Fibroblast of upper back skin (primary cell): Measurements from ENCODE around the gene ZFPM1.

Experiments used
- DNase-seq: peaks from one replicate; pipeline ENCODE4 v3.0.0-alpha.2; 2013

Gene ZFPM1

DNA sequence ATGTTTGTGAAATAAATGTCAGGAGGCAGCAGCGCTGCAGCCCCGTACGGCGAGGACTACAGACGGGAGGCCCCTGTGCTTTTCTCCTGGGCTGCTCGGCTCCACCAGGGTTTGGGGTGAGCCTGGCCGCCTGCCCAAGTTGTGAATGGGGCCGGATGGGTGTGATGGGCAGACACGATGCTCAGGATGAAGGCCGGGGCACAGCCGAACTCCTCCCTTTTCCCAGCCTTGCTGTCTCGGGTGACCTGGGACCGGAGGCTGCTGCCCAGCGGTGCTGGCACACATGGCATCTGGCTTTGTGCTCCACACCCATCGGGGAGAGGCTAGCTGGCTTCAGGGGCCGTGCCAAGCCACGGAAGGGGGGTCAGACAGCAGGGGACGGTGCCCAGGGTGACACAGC lies 34.2 kb upstream of the ZFPM1 start:
- no peak for DNase-seq

DNA sequence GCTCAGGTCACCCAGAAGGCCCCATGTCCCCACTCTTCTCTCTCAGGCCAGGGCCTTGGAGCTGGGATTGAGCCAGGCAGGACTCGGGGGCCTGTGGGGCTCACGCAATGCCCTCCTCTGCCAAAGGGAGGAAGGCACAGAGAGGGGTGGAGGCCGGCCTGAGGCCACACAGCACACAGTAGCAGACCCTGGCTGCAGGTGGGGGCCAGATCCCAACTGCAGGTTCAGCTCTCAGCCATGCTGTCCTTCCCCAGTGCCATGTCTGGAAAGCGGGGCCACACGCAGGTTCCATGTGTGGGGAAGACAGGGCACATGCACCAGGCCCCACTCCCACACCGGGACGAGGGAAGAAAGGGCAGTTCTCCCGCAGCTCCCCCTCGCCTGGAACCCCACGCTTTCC lies 33.3 kb upstream of the ZFPM1 start:
- no peak for DNase-seq

GRCh38 chr16:88420496-88420895 lies 32.6 kb upstream of the ZFPM1 start:
- no peak for DNase-seq

GRCh38 chr16:88421301-88421700 lies 31.8 kb upstream of the ZFPM1 start:
- DNase-seq, result no peak

GRCh38 chr16:88421871-88422433 lies 31.1 kb upstream of the ZFPM1 start:
- DNase-seq, result no peak

DNA sequence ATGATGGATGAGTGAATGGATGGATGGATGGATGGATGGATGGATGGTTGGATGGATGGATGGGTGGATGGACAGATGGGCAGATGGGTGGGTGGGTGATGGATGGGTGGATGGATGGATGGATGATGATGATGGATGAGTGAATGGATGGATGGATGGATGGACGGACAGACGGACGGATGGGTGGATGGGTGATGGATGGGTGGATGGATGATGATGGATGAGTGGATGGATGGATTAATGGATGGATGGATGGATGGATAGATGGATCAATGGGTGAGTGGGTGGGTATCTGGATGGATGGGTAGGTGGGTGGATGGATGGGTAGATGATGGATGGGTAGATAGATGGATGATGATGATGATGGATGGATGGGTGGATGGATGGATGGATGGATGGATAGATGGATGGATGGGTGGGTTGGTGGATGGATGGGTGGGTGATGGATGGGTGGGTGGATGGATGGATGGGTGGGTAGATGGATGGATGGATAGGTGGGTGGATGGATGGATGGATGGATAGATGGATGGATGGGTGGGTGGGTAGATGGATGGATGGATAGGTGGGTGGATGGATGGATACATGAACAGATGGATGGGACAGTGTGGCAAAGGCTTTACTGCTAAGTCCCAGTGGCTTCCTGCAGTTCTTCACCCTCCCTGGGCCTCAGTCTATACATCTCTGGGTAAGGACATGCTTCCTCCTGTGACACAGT lies 30.2 kb upstream of the ZFPM1 start:
- no peak for DNase-seq

- DNase-seq, result no peak
Measured at GRCh38 chr16:88423448-88423850, 29.6 kb upstream of the ZFPM1 start.

GRCh38 chr16:88424587-88425235 lies 28.4 kb upstream of the ZFPM1 start:
- DNase-seq, result no peak

DNA sequence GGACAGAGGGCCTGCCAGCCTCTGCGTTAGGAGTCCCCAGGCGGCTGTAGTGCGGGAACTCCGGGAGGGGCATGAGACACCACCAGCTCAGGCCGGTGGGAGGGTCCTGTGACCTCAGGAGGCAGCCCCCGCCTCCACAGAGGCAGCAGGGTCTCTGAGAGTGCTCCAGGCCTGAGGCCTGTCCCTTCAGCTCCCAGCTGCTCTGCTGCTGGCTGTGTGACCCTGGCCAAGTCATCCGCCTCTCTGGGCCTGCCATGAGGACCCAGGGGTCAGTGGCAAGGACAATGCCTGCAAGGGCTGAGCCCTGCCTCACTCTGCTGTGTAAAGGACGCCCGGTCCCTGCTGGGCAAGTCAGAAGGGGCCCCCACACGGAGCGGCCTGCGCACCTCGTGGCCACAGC lies 27.1 kb upstream of the ZFPM1 start:
- DNase-seq, result no peak

- DNase-seq, result no peak
Measured at GRCh38 chr16:88427376-88427775, 25.7 kb upstream of the ZFPM1 start.

- DNase-seq, result no peak
Measured at GRCh38 chr16:88428156-88428555, 24.9 kb upstream of the ZFPM1 start.

DNA sequence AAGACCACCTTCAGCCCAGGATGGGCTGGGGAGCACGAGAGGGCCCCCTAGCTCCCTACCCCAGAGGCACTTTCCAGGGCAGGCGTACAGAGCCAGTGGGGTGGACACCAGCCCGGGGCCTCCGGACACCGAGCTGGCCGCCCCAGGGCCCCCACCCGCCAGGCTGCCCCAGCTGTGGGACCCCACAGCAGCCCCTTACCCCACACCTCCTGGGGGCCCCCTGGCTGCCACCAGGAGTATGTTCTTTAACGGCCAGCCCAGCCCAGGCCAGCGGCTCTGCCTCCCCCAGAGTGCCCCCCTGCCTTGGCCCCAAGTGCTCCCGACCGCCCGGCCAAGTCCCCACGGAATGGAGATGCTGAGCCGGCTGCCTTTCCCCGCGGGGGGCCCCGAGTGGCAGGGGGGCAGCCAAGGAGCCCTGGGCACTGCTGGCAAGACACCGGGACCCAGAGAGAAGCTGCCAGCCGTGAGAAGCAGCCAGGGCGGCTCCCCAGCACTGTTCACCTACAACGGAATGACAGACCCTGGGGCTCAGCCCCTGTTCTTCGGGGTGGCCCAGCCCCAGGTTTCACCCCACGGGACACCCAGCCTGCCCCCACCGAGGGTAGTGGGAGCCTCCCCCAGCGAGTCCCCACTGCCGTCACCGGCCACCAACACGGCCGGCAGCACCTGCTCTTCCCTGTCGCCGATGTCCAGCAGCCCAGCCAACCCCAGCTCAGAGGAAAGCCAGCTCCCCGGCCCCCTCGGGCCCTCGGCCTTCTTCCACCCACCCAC lies 24.3 kb upstream of the ZFPM1 start:
- DNase-seq, result no peak

- DNase-seq, result no peak
Measured at GRCh38 chr16:88429387-88430184, 23.5 kb upstream of the ZFPM1 start.

GRCh38 chr16:88430185-88430523 lies 22.9 kb upstream of the ZFPM1 start:
- no peak for DNase-seq

GRCh38 chr16:88430524-88431446 lies 22.3 kb upstream of the ZFPM1 start:
- DNase-seq, result no peak

DNA sequence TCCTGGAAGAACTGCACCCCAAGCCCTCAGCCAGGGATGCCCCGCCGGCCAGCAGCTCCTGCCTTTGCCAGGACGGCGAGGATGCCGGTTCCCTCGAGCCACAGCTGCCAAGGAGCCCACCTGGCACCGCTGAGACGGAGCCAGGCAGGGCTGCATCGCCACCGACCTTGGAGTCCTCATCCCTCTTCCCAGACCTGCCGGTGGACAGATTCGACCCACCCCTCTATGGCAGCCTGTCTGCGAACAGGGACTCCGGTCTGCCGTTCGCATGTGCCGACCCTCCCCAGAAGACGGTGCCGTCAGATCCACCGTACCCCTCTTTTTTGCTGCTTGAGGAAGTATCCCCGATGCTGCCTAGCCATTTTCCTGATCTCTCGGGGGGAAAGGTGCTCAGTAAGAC lies 21.4 kb upstream of the ZFPM1 start:
- DNase-seq, result no peak

DNA sequence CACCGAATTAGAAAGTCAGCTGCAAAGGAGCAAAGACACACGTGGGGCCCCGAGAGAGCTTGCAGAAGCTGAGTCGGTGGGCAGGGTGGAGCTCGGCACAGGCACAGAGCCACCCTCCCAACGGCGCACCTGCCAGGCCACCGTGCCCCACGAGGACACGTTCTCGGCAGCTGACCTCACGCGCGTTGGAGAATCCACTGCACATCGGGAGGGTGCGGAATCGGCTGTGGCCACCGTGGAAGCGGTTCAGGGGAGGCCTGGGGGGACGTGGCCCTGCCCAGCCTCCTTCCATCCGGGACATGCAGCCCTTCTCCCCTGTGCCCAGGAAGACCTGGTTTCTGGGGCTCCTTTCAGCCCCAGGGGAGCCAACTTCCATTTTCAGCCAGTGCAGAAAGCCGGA lies 20.9 kb upstream of the ZFPM1 start:
- DNase-seq, result no peak

DNA sequence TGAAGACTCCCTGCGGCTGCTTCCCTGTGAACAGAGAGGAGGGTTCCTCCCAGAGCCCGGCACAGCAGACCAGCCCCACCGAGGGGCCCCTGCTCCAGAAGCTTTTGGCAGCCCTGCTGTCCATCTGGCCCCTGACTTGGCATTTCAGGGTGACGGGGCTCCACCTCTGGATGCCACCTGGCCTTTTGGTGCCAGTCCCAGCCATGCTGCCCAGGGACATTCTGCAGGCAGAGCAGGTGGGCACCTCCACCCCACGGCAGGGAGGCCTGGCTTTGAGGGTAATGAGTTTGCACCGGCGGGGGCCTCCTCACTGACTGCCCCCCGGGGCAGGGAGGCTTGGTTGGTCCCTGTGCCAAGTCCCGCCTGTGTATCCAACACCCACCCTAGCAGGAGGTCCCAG lies 20.3 kb upstream of the ZFPM1 start:
- DNase-seq, result no peak

- no peak for DNase-seq
Measured at GRCh38 chr16:88433632-88434352, 19.3 kb upstream of the ZFPM1 start.

DNA sequence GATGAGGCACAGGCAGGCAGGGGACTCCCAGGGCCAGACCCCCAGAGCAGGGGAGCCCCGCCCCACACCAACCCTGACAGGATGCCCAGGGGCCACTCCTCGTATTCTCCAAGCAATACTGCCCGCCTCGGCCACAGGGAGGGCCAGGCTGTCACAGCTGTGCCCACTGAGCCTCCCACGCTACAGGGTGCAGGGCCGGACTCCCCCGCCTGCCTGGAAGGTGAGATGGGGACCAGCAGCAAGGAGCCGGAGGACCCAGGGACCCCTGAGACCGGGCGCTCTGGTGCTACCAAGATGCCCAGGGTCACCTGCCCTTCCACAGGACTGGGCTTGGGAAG lies 18.8 kb upstream of the ZFPM1 start:
- no peak for DNase-seq

GRCh38 chr16:88434746-88435145 lies 18.3 kb upstream of the ZFPM1 start:
- no peak for DNase-seq
